Stimulated activated CD4-positive, alpha-beta T cell treated with anti-CD3 and anti-CD28 coated beads, Interleukin-1b, Interleukin-23, amount 100 ng/mL, for 24 hours (primary cell): ENCODE measurements around the gene OLFML3.
"Not testable (repeated sequence)": the region's sequence is repeated elsewhere in the genome, so short reads cannot be mapped to it uniquely, and the experiment has no call there.

Experiments
- DNase-seq, 4 experiments: peaks; one replicate each; pipeline ENCODE4 v3.0.0-alpha.2; 2020; ENCODE audit warnings: low read depth in 4 of 4, low spot score in 1 of 4

Gene OLFML3

GRCh38 chr1:113948151-113948550 is 31.1 kb upstream of the OLFML3 start:
- not testable (repeated sequence) for DNase-seq

GRCh38 chr1:113949007-113949406 is 30.3 kb upstream of the OLFML3 start:
- no peak for DNase-seq

- DNase-seq: no peak
Measured at GRCh38 chr1:113950908-113951307, 28.4 kb upstream of the OLFML3 start.

DNA sequence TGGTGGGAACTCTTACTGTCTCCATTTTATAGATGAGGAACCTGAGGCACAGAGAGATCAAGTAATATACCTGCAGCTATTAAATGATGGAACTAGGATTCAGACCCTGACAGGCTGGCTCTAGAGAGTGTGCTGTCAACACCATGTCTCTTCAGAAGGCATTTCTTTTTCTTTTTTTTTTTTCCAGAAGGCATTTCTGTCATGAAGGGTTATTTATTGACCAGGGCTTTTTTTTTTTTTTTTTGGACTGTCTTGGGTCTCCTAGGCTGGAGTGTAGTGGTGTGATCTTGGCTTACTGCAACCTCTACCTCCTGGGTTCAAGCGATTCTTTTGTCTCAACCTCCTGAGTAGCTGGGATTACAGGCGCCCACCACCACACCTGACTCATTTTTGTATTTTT is 27.6 kb upstream of the OLFML3 start:
- no peak for DNase-seq

DNA sequence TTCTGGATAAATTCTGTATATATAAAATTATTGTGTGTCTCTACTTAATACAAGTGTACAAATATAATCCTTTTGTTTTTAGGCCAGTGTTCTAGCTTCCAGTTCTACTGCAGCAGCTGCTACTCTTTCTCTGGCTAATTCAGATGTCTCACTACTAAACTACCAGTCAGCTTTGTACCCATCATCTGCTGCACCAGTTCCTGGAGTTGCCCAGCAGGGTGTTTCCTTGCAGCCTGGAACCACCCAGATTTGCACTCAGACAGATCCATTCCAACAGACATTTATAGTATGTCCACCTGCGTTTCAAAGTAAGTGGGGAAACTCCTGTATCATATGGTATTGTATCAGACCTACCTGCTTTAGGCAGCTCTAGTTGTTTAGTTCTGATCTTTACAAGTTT is 21.3 kb upstream of the OLFML3 start:
- DNase-seq: no peak

DNA sequence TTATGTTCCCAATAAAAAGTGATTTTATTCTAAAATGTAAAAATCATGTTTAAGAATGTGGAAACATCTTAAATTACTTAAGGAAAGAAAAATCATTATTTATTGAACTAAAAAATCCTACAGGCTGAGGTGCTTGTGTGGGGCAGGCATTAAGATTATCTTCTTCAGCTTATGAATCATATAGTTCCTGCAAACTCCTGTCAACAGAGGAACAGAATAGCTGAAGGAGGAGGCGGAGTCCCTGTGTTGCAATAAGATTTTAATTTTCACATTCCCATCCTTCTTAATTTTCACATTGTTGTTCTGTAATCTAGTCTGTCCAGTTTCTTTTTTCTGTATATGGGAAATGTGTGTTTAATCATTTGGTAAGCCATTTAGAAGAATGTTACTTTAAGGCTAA is 20.6 kb upstream of the OLFML3 start:
- DNase-seq: no peak

GRCh38 chr1:113963281-113963906 is 15.9 kb upstream of the OLFML3 start:
- DNase-seq: no peak

DNA sequence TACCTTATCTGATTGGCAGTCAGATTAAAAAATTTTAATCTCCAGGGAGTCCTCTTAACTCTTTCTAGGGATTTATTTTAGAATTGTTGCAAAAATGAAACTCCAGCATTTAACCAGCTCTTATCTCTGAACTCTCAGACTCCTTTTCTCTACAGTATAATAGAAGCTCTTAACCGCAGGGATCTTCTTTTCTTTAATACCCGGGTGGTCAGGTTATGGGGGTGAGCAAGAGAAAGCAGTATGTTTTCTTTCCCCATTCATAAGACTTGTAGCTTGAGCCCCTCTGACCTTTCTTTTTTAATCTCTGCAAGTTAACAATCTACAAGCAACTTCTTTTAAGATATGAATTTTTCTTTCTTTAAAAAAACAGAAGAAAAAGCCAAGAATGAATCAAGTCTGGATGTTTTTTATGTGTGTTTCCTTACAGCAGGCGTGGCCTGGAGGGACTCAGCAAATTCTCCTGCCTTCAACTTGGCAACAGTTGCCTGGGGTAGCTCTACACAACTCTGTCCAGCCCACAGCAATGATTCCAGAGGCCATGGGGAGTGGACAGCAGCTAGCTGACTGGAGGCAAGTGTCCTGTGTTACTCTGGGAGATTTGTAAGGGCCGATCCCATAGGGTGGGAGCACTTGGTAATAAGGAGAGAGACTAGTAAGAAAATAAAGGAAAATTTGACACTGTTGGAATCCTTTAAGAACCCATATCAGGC is 13.4 kb upstream of the OLFML3 start:
- DNase-seq: no peak

GRCh38 chr1:113972954-113973353 is 6.3 kb upstream of the OLFML3 start:
- no peak for DNase-seq

GRCh38 chr1:113975211-113975895 is 3.9 kb upstream of the OLFML3 start:
- DNase-seq: no peak

- DNase-seq: no peak
Measured at GRCh38 chr1:113976609-113977278, 2.5 kb upstream of the OLFML3 start.

DNA sequence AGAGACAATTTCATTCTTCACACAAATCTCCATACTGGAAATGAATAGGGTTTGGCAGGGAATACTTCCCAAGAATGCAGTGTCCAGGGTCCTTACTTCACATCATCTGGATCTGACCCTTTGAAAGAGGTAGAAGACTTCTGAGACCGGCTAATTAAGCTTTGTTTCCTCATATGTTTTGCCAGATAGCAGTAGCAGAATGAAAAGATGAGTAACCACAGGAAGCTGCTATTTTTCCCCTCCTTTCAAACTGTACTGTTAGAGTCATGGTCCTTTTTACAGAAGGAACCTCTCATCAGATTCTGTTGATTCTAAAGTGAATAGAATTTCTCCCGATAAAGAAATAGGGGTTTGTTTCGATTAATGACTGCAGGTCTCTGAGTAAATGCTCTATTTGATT is 1.4 kb upstream of the OLFML3 start:
- DNase-seq: no peak

DNA sequence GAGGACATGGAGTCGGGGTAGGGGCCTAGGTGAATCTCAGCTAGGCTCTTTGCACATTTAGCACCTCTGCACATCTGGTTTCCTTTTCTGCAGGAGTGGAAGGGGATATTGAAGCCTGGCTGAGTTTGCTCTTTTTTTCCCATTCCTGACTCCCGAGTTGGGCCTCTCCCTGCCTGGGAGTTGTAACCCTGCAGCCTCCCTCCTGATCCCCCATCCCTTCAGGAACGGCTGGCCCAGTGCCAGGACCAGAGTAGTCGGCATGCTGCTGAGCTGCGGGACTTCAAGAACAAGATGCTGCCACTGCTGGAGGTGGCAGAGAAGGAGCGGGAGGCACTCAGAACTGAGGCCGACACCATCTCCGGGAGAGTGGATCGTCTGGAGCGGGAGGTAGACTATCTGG is 836 bp downstream of the OLFML3 start:
- DNase-seq: no peak

GRCh38 chr1:113981962-113982931 is 3.0 kb downstream of the OLFML3 start:
- no peak for DNase-seq

DNA sequence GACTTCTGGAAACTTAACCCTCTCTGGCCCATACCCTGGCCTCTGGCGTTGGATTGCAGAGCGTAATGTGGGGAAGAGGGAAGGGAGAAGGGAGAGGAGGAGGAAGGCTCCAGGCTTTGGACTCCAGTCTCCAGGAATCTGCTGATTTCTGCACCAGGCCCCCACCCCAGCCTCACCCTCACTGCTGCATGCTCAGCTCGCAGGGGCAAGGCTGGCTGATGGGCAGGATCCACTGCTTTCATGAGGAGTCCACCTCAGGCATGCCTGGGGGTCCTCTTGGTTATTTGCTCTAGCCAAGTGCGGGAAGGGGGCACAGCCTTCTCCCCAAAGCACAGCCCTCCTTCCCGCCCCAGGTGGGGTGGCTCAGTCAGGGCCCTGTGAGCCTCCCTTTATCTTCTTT is 3.7 kb downstream of the OLFML3 start:
- DNase-seq: no peak

- DNase-seq: no peak
Measured at GRCh38 chr1:113983391-113983790, 4.1 kb downstream of the OLFML3 start.

- no peak for DNase-seq
Measured at GRCh38 chr1:113983826-113984225, 4.6 kb downstream of the OLFML3 start.

GRCh38 chr1:113984710-113985109 is 5.4 kb downstream of the OLFML3 start:
- DNase-seq: no peak

DNA sequence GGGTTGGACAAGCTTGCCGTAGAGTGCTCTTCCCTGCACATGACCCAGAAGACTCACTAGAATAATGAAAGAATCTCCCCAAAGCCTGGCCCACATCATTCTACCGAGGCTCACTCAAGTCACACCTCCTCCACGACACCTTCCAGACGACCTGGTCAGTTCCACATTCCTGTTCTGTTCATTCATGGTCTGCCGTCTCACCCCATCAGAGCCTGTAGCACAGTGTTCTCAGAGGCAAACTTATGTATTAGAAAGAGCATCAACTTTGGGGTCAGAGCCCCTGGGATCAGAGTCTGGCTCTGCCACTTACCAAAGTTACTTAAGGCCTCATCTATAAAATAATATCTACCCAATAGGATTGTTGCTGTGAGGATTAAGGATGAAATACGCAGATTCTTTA is 7.5 kb downstream of the OLFML3 start:
- DNase-seq: no peak

DNA sequence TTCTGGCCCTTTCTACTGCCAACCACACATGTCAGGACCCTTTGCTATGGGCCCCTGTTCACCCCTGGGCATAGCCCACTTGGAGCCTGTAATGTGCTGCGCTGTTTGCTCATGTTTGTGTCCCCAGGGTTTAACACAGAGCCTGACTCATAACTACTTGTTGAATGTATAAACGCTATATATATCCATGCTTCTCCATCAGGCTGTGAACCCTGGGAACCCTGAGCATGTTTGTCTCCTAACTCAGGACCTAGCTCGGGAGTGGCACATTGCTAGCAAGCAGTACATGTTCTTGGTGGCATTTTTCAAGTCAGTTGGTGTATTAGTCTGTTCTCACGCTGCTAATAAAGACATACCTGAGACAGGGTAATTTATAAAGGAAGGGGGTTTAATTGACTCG is 8.0 kb downstream of the OLFML3 start:
- DNase-seq: no peak

GRCh38 chr1:113990530-113990929 is 11.3 kb downstream of the OLFML3 start:
- DNase-seq: no peak
